ENCODE data around the gene SDHAF2.

The SDHAF2 gene

GRCh38 chr11:61484541-61484940 is 54.6 kb downstream of the SDHAF2 start:
- no peak overlapping the region for H3K27ac ChIP-seq (ENCODE audit: insufficient read depth, low read depth, low read length, poor library complexity, severe bottlenecking)
- H3K4me1 ChIP-seq (ENCODE audit: control insufficient read depth, insufficient read depth, low read length), result peaks cover 42% of the 10 kb centered on the region
- no peaks in the 10 kb centered on the region for H3K9me3 ChIP-seq (ENCODE audit: control insufficient read depth, low read length)
- 81 to 83% methylated on average over 11 of the region's 11 CpGs for WGBS, 2 experiments
- no peaks in the 10 kb centered on the region for H3K36me3 ChIP-seq (ENCODE audit: control insufficient read depth, insufficient read depth, low read length)
- H3K4me3 ChIP-seq (ENCODE audit: insufficient read depth, low read depth, low read length), result no peak overlapping the region
- no peaks in the 10 kb centered on the region for H3K27me3 ChIP-seq (ENCODE audit: control insufficient read depth, insufficient read depth, low read length, poor library complexity, severe bottlenecking)

DNA sequence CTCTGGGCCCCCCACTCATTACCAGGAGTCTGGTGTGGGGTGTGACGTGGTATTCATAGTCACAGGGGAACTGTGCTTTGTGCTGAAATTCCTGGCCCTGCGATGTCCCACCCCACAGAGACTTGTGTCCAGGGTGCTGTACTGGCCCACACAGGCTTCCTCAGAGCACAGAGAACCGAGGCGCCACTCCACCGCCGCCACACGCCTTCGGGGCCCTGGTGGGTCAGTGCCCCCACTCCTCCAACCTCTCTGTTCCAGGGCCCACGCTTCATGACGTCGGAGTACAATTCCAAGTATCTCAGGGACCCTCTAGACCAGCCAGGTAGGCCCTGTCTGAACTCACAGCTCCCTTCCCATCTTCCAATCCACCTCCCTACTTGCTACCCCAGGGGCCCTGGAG is 55.2 kb downstream of the SDHAF2 start:
- WGBS, 2 experiments, result 95 to 97% methylated on average over 11 of the region's 11 CpGs
- no peak overlapping the region for H3K4me3 ChIP-seq (ENCODE audit: insufficient read depth, low read depth, low read length)
- H3K9me3 ChIP-seq (ENCODE audit: control insufficient read depth, low read length), result no peaks in the 10 kb centered on the region
- H3K4me1 ChIP-seq (ENCODE audit: control insufficient read depth, insufficient read depth, low read length), result peaks cover 45% of the 10 kb centered on the region
- H3K27ac ChIP-seq (ENCODE audit: insufficient read depth, low read depth, low read length, poor library complexity, severe bottlenecking), result no peak overlapping the region
- no peaks in the 10 kb centered on the region for H3K36me3 ChIP-seq (ENCODE audit: control insufficient read depth, insufficient read depth, low read length)
- no peaks in the 10 kb centered on the region for H3K27me3 ChIP-seq (ENCODE audit: control insufficient read depth, insufficient read depth, low read length, poor library complexity, severe bottlenecking)

GRCh38 chr11:61486011-61486620 is 56.2 kb downstream of the SDHAF2 start:
- WGBS, 2 experiments, result 89% methylated on average over 6 of the region's 6 CpGs
- Histone ChIP-seq H3K9me3 (ENCODE audit: control insufficient read depth, low read length) (no peaks in the 10 kb centered on the region), H3K27ac (ENCODE audit: insufficient read depth, low read depth, low read length, poor library complexity, severe bottlenecking) (no peak overlapping the region)

DNA sequence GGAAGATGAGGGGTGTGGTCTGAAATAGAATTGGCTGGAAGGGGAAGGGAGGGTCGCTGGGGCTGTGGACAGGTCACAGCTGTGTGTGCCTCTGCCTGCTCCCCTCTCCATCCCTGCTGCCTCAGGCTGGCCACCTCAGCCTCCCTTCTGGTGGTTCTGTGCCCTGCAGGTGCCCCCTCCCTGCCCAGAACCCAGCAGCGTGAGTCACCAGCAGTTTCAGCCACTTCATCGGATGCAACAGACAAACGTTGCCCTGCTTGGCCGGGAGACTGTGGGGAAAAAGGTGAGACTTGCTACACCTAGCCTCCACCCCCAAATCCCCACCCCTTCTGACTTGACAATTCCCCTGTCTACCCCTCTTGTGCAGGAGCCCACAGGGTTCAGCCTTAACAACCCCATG is 56.9 kb downstream of the SDHAF2 start:
- WGBS, 2 experiments, result 82 to 84% methylated on average over 5 of the region's 5 CpGs
- H3K36me3 ChIP-seq (ENCODE audit: control insufficient read depth, insufficient read depth, low read length), result no peaks in the 10 kb centered on the region
- H3K9me3 ChIP-seq (ENCODE audit: control insufficient read depth, low read length), result no peaks in the 10 kb centered on the region
- no peaks in the 10 kb centered on the region for H3K27me3 ChIP-seq (ENCODE audit: control insufficient read depth, insufficient read depth, low read length, poor library complexity, severe bottlenecking)
- no peak overlapping the region for H3K4me3 ChIP-seq (ENCODE audit: insufficient read depth, low read depth, low read length)
- H3K27ac ChIP-seq (ENCODE audit: insufficient read depth, low read depth, low read length, poor library complexity, severe bottlenecking), result no peak overlapping the region
- H3K4me1 ChIP-seq (ENCODE audit: control insufficient read depth, insufficient read depth, low read length), result peaks cover 35% of the 10 kb centered on the region

More at GRCh38 chr11:61486011-61486620, 56.2 kb downstream of the SDHAF2 start:
- no peaks in the 10 kb centered on the region for H3K36me3 ChIP-seq (ENCODE audit: control insufficient read depth, insufficient read depth, low read length)
- H3K27me3 ChIP-seq (ENCODE audit: control insufficient read depth, insufficient read depth, low read length, poor library complexity, severe bottlenecking), result no peaks in the 10 kb centered on the region
- peaks cover 42% of the 10 kb centered on the region for H3K4me1 ChIP-seq (ENCODE audit: control insufficient read depth, insufficient read depth, low read length)
- no peak overlapping the region for H3K4me3 ChIP-seq (ENCODE audit: insufficient read depth, low read depth, low read length)

DNA sequence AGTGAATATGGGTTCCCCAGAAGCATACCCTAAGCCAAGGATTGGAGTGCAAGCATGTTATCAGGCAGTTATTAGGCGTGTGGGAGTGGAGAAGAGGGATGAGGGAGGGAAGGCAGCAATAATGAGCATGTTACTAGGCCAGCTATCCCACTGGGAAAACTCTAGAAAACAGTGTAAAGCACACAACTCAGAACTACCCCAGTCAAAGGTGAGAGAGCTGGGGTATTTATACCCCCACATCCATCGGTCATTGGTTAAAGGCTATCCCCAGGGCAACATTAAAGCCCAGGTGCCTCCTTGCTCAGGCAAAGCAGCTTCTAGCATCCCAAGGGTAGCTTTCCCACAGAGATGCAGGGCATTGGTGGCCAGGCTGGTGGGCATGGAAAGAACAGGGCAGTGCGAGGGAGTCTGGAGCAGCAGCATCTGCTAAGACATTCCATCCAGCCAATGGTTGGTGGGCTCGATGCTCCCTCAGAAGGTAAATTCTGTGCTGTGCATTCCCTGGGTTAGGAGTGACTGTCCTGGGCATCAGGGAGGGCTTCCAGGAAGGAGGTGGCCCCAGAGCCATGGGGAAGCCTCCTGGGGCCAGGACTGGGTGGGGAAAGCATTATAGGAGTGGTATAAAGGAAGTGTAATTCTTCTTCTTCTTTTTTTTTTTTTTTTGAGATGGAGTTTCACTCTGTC is 57.6 kb downstream of the SDHAF2 start:
- Histone ChIP-seq H3K36me3 (ENCODE audit: control insufficient read depth, insufficient read depth, low read length) (no peaks in the 10 kb centered on the region), H3K27ac (ENCODE audit: insufficient read depth, low read depth, low read length, poor library complexity, severe bottlenecking) (no peak overlapping the region), H3K4me1 (ENCODE audit: control insufficient read depth, insufficient read depth, low read length) (peaks cover 28% of the 10 kb centered on the region), H3K9me3 (ENCODE audit: control insufficient read depth, low read length) (no peaks in the 10 kb centered on the region), H3K27me3 (ENCODE audit: control insufficient read depth, insufficient read depth, low read length, poor library complexity, severe bottlenecking) (no peaks in the 10 kb centered on the region), H3K4me3 (ENCODE audit: insufficient read depth, low read depth, low read length) (no peak overlapping the region)
- 94 to 99% methylated on average over 4 of the region's 4 CpGs for WGBS, 2 experiments

DNA sequence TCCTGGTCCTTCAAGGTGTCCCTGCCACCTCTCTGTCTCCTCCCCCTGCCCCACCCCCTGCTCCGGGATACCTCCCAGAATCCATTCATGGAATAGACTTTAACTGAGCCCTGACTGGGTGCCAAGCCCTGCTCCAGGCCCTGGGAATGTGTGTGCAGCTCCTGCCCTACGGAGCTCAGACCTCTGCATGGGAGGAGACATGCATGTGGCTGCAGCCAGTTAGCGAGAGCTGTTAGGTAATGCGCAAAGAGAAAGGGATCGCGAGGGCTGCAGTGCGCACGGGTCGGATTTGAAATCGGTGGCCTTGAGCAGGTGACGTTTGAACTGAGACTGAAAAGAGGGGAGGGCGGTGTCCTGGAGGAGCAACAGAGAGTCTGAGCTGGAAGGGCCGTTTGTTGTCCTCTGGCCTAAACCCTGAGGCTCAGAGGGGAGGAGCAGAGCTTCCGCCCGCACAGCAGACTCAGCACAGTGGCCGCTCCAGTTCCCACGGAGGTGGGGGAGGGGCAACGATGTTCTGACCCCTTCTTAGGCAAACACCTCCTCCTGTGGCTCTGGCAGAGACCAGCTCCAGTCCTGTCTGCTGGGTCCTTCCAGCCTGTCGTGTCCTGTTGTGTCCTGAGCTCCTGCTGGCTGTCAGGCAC is 58.8 kb downstream of the SDHAF2 start:
- WGBS, 2 experiments, result 19 to 23% methylated on average over 19 of the region's 19 CpGs
- H3K4me1 ChIP-seq (ENCODE audit: control insufficient read depth, insufficient read depth, low read length), result peaks cover 24% of the 10 kb centered on the region
- H3K27me3 ChIP-seq (ENCODE audit: control insufficient read depth, insufficient read depth, low read length, poor library complexity, severe bottlenecking), result no peaks in the 10 kb centered on the region
- H3K36me3 ChIP-seq (ENCODE audit: control insufficient read depth, insufficient read depth, low read length), result no peaks in the 10 kb centered on the region
- H3K27ac ChIP-seq (ENCODE audit: insufficient read depth, low read depth, low read length, poor library complexity, severe bottlenecking), result no peak overlapping the region
- no peaks in the 10 kb centered on the region for H3K9me3 ChIP-seq (ENCODE audit: control insufficient read depth, low read length)
- no peak overlapping the region for H3K4me3 ChIP-seq (ENCODE audit: insufficient read depth, low read depth, low read length)

GRCh38 chr11:61489833-61490721 is 60.2 kb downstream of the SDHAF2 start:
- 72 to 73% methylated on average over 13 of the region's 13 CpGs for WGBS, 2 experiments
- H3K4me3 ChIP-seq (ENCODE audit: insufficient read depth, low read depth, low read length), result no peak overlapping the region
- H3K36me3 ChIP-seq (ENCODE audit: control insufficient read depth, insufficient read depth, low read length), result no peaks in the 10 kb centered on the region
- H3K4me1 ChIP-seq (ENCODE audit: control insufficient read depth, insufficient read depth, low read length), result peaks cover 24% of the 10 kb centered on the region
- no peak overlapping the region for H3K27ac ChIP-seq (ENCODE audit: insufficient read depth, low read depth, low read length, poor library complexity, severe bottlenecking)
- H3K27me3 ChIP-seq (ENCODE audit: control insufficient read depth, insufficient read depth, low read length, poor library complexity, severe bottlenecking), result no peaks in the 10 kb centered on the region
- no peaks in the 10 kb centered on the region for H3K9me3 ChIP-seq (ENCODE audit: control insufficient read depth, low read length)

GRCh38 chr11:61491736-61492395 is 61.9 kb downstream of the SDHAF2 start:
- no peaks in the 10 kb centered on the region for H3K36me3 ChIP-seq (ENCODE audit: control insufficient read depth, insufficient read depth, low read length)
- 91 to 93% methylated on average over 12 of the region's 12 CpGs for WGBS, 2 experiments
- no peaks in the 10 kb centered on the region for H3K27me3 ChIP-seq (ENCODE audit: control insufficient read depth, insufficient read depth, low read length, poor library complexity, severe bottlenecking)
- H3K4me1 ChIP-seq (ENCODE audit: control insufficient read depth, insufficient read depth, low read length), result peaks cover 24% of the 10 kb centered on the region
- H3K4me3 ChIP-seq (ENCODE audit: insufficient read depth, low read depth, low read length), result no peak overlapping the region
- H3K27ac ChIP-seq (ENCODE audit: insufficient read depth, low read depth, low read length, poor library complexity, severe bottlenecking), result no peak overlapping the region
- no peaks in the 10 kb centered on the region for H3K9me3 ChIP-seq (ENCODE audit: control insufficient read depth, low read length)

DNA sequence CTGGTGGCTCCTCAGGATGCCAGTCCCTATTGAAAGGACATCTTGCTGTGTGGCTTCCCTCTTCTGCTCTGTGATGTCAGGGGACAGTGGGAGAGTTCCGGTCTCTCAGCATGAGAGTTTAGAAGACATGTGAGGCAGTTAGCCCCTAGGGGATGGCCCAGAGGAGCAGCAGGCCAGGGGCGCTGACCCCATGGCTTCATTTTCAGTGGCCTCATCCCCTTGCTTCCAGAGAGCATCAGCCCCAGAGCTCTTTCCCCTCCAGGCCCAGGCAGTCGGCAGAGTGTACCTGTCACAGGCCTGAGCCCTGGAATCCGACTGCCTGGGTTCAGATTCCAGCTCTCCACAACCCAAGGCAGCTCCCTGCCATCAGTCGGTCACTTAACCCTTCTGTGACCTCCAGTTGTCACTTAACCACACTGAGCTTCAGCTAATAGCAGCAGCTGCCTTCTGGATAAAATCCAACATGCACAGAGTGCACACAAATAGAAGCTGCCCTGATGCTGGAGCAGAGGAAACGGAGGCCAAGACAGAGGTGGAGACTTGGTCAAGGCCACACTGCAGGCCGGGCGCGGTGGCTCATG is 64.5 kb downstream of the SDHAF2 start:
- Histone ChIP-seq H3K27me3 (ENCODE audit: control insufficient read depth, insufficient read depth, low read length, poor library complexity, severe bottlenecking) (no peaks in the 10 kb centered on the region), H3K4me1 (ENCODE audit: control insufficient read depth, insufficient read depth, low read length) (peaks cover 13% of the 10 kb centered on the region), H3K36me3 (ENCODE audit: control insufficient read depth, insufficient read depth, low read length) (no peaks in the 10 kb centered on the region), H3K27ac (ENCODE audit: insufficient read depth, low read depth, low read length, poor library complexity, severe bottlenecking) (no peak overlapping the region), H3K4me3 (ENCODE audit: insufficient read depth, low read depth, low read length) (no peak overlapping the region), H3K9me3 (ENCODE audit: control insufficient read depth, low read length) (no peaks in the 10 kb centered on the region)
- WGBS, 2 experiments, result 81% methylated on average over 9 of the region's 9 CpGs

All from ectodermal cell (in vitro differentiated cells).